Heart right ventricle (tissue), 16 donors: ENCODE data around the gene C9orf85. TPM values are rescaled to one million over a fixed set of nuclear protein-coding genes. Genes with fewer than 3 reads are reported as not detected.
"Not testable (repeated sequence)": the region's sequence is repeated elsewhere in the genome, so short reads cannot be mapped to it uniquely, and the experiment has no call there.

Experiments used
- ATAC-seq, 8 donors: fragments of 200-7000 bp; cut with Tn5 transposase; one replicate each; pipeline ENCODE4 v1.9.1; 2020; ENCODE audit warnings: mild to moderate bottlenecking in 8 of 8, moderate library complexity in 8 of 8, moderate number of reproducible peaks in 1 of 8
- DNase-seq, 2 donors: peaks; one replicate each; pipeline ENCODE4 v3.0.0-alpha.2; 2020
- H3K27ac ChIP-seq, 10 donors: fragments of 200-600 bp; sonication (generic) in 2 of 10; one replicate each; pipeline versions ENCODE4 v1.5.0 to v1.8.0; 2020 to 2022; ENCODE audit warnings: mild to moderate bottlenecking in 3 of 10
- H3K27me3 ChIP-seq, 7 donors: fragments of 200-600 bp; one replicate each; pipeline ENCODE4 v1.8.0; 2021 to 2022; ENCODE audit warnings: mild to moderate bottlenecking in 2 of 7
- H3K36me3 ChIP-seq, 9 donors: fragments of 200-600 bp; sonication (generic) in 1 of 9; one replicate each; pipeline versions ENCODE4 v1.5.0 to v1.8.0; 2020 to 2022; ENCODE audit warnings: mild to moderate bottlenecking in 2 of 9
- H3K4me1 ChIP-seq, 9 donors: fragments of 200-600 bp; sonication (generic) in 1 of 9; one replicate each; pipeline versions ENCODE4 v1.5.0 to v1.8.0; 2020 to 2022; ENCODE audit warnings: mild to moderate bottlenecking in 4 of 9
- H3K4me3 ChIP-seq, 10 donors: fragments of 200-600 bp; sonication (generic) in 2 of 10; one replicate each; pipeline versions ENCODE4 v1.5.0 to v1.8.0; 2020 to 2022; ENCODE audit warnings: mild to moderate bottlenecking in 7 of 10, moderate library complexity in 2 of 10
- H3K9me3 ChIP-seq, 11 donors: fragments of 200-600 bp in 10 of 11; sonication (generic) in 2 of 11; one replicate each; pipeline versions ENCODE4 v1.5.0 to v1.8.0; 2013 to 2022; ENCODE audit warnings: mild to moderate bottlenecking in 2 of 11, control low read depth in 1 of 11, moderate library complexity in 1 of 11
- CTCF ChIP-seq, 9 donors: fragments of 200-600 bp; sonication (generic) in 2 of 9; IDR thresholded peaks; one replicate each; pipeline versions ENCODE4 v1.5.0 to v1.8.0; 2021 to 2022; ENCODE audit warnings: antibody characterized with exemption in 9 of 9, mild to moderate bottlenecking in 5 of 9, moderate library complexity in 1 of 9
- WGBS, 2 donors: extraction: QIAGEN DNeasy Blood & Tissue Kit; methylation state at CpG; one replicate each; pipeline ENCODE4 v1.1.7; 2013; ENCODE audit warnings: inconsistent platforms in 1 of 2; 5-methylcytosine and 5-hydroxymethylcytosine counted together
- intact Hi-C, 10 donors: fragments of 100-400 bp; cut with DNase I; formaldehyde crosslinking; loops; one replicate each; pipeline versions ENCODE4 v1.11.1 to v1.14.2; 2022
- polyA plus RNA-seq, 2 donors: library from polyadenylated mRNA; stranded (reverse); fragments of 200-250 nt; gene quantifications; one replicate each; pipeline ENCODE4 v1.2.3, GENCODE V29; 2013
- total RNA-seq, 10 donors: library from RNA; stranded (reverse); fragmentation: NEBNext Ultra II Directional in 3 of 10; extraction: Animal tissue kit (Norgen Biotek cat#: 25700) in 3 of 10; gene quantifications; one replicate each; pipeline versions ENCODE4 v1.2.1 to v1.2.4, GENCODE V29; 2021 to 2023
- donor health status: Arrhythmogenic right ventricular cardiomyopathy.
- donor health status: ischemic (EF 13 %, LVEDD 7.1; RV severe dilation, severe dysfunction).
- donor health status: healthy with polysubstance abuse.
- donor health status: DM: no; HTN: yes; CAD: no.
- donor health status: DM: no; HTN: no; CAD: no.
- donor health status: ischemic (EF 25% LVEDD 6.9; RV normal size, moderate dysfunction).
- donor health status: ischemic (EF 25% LVEDD 5.7; RV mildly dilated, moderate dysfunction).
- donor health status: healthy.
- donor health status: DM: yes; HTN: yes; CAD: no.
- donor health status: Ischemic cardiomyopathy.
- donor health status: ischemic (EF 35%, LVEDD 5.7; RV mildly dilated, moderate dysfunction).
- donor health status: nonischemic (EF 11% LVEDD 7.7; RV severe dilation, severe dysfunction).
- donor health status: DM: yes; HTN: yes; CAD: no.
- donor health status: PGD.
- donor health status: ischemic (EF 29% LVEDD 5.4; RV normal size, mild dysfunction).
- donor health status: nonischemic (EF 23%, LVEDD 6.1; RV moderate dilation, normal function).

C9orf85 gene
- total and polyA plus RNA-seq, 12 donors: 3.8 to 8.5 (median 6.1) TPM

GRCh38 chr9:72006501-72006900, 95.1 kb downstream of the C9orf85 start:
- no peaks in the 10 kb centered on the region for H3K27me3 ChIP-seq
- no peak for TF ChIP-seq CTCF (IDR thresholded peaks at IDR 0.05)
- WGBS, 2 donors: 70 to 76% methylated on average over 5 of the region's 5 CpGs
- intact Hi-C loops: no loop called here
- no peak for ATAC-seq
- H3K9me3 ChIP-seq: no peaks in the 10 kb centered on the region
- H3K4me1 ChIP-seq: no peaks in the 10 kb centered on the region
- no peak for DNase-seq
- H3K4me3 ChIP-seq: no peak overlapping the region
- H3K27ac ChIP-seq: no peak overlapping the region
- H3K36me3 ChIP-seq: no peaks in the 10 kb centered on the region

- H3K4me3 ChIP-seq, H3K4me1 ChIP-seq, H3K27ac ChIP-seq, H3K9me3 ChIP-seq, intact Hi-C loops, ATAC-seq, H3K36me3 ChIP-seq, DNase-seq, H3K27me3 ChIP-seq: not testable (repeated sequence)
- WGBS, 2 donors: 89 to 92% methylated on average over 20 of the region's 20 CpGs
Measured at GRCh38 chr9:72007726-72008125, 96.3 kb downstream of the C9orf85 start.

- intact Hi-C loops: no loop called here
- H3K9me3 ChIP-seq: no peaks in the 10 kb centered on the region
- no peak overlapping the region for H3K4me3 ChIP-seq
- H3K27ac ChIP-seq: no peak overlapping the region
- TF ChIP-seq CTCF (IDR thresholded peaks at IDR 0.05): no peak
- no peak for ATAC-seq
- WGBS, 2 donors: 86 to 89% methylated on average over 4 of the region's 4 CpGs
- no peaks in the 10 kb centered on the region for H3K36me3 ChIP-seq
- no peaks in the 10 kb centered on the region for H3K27me3 ChIP-seq
- no peak for DNase-seq
- H3K4me1 ChIP-seq: no peaks in the 10 kb centered on the region
Measured at GRCh38 chr9:72012646-72013045, 101.2 kb downstream of the C9orf85 start.

GRCh38 chr9:72013292-72013760, 101.9 kb downstream of the C9orf85 start:
- intact Hi-C loops: no loop called here
- no peaks in the 10 kb centered on the region for H3K4me1 ChIP-seq
- H3K27ac ChIP-seq: no peak overlapping the region
- ATAC-seq: no peak
- DNase-seq: no peak
- no peaks in the 10 kb centered on the region for H3K36me3 ChIP-seq
- no peaks in the 10 kb centered on the region for H3K9me3 ChIP-seq
- no peak for TF ChIP-seq CTCF (IDR thresholded peaks at IDR 0.05)
- no peaks in the 10 kb centered on the region for H3K27me3 ChIP-seq
- WGBS, 2 donors: 25 to 36% methylated on average over 1 of the region's 1 CpG
- H3K4me3 ChIP-seq: no peak overlapping the region

- Histone ChIP-seq H3K27ac (no peak overlapping the region), H3K4me1 (peaks cover 0 to 3% (median 0%) of the 10 kb centered on the region in 9 donors), H3K4me3 (no peak overlapping the region), H3K9me3 (no peaks in the 10 kb centered on the region), H3K27me3 (no peaks in the 10 kb centered on the region), H3K36me3 (no peaks in the 10 kb centered on the region)
- no peak for ATAC-seq
- no peak for DNase-seq
- no peak for TF ChIP-seq CTCF (IDR thresholded peaks at IDR 0.05)
- WGBS, 2 donors: 75 to 91% methylated on average over 3 of the region's 3 CpGs
- intact Hi-C loops: loop anchor here in 2 of 10 donors (10.0 kb wide), 2 partner anchors 418 to 738 kb away; no protein-coding TSS in a partner anchor
Measured at GRCh38 chr9:72022841-72023240, 111.4 kb downstream of the C9orf85 start.

Other genes starting within 250 kb of the C9orf85 start
- gene CEMIP2, start 143.1 kb upstream of the C9orf85 start, total RNA-seq: 10 to 100 TPM in 6 of 10 donors, 1 to 10 TPM in 4; 4.7 to 34.9 (median 11.0) TPM
- 1 to 10 TPM; 6.7 to 8.3 TPM for gene CEMIP2, start 143.1 kb upstream of the C9orf85 start, polyA plus RNA-seq
- gene ABHD17B, start 446 bp upstream of the C9orf85 start, total RNA-seq: 10 to 100 TPM in 4 of 10 donors, 1 to 10 TPM in 6; 8.5 to 14.8 (median 9.7) TPM
- 1 to 10 TPM; 2.6 to 5.1 TPM for gene ABHD17B, start 446 bp upstream of the C9orf85 start, polyA plus RNA-seq
- gene C9orf57, start 149.0 kb downstream of the C9orf85 start, total RNA-seq: not detected
- not detected for gene C9orf57, start 149.0 kb downstream of the C9orf85 start, polyA plus RNA-seq
- 1 to 10 TPM in 2 of 10 donors, under 1 TPM in 6, not detected in 2; 0.11 to 5.5 (median 0.39) TPM for gene GDA, start 237.8 kb downstream of the C9orf85 start, total RNA-seq
- under 1 TPM in 1 of 2 donors, not detected in 1; 0.15 TPM for gene GDA, start 237.8 kb downstream of the C9orf85 start, polyA plus RNA-seq